GM13977 (cell line): Measurements from ENCODE around the gene RAB25.

Experiments used
- DNase-seq: peaks from one replicate; pipeline ENCODE4 v3.0.0; 2012; ENCODE audit warnings: low spot score
- in situ Hi-C: fragments of 300-500 bp; cut with MboI; formaldehyde crosslinking; loops from one replicate; pipeline ENCODE4 v1.12.0; 2022; ENCODE audit warnings: low sequenced_read_pairs, low pct_unique_long_range_greater_than_20kb, mixed read lengths, inconsistent platforms; ENCODE audit not compliant: unreplicated experiment
- TF ChIP-seq, protein P1 (sequence below): IDR thresholded peaks from 2 replicates; pipeline ENCODE4 v1.5.1; 2012; ENCODE audit warnings: mild to moderate bottlenecking, control low read depth; ENCODE audit not compliant: insufficient read depth; ENCODE audit errors: extremely low read depth, missing control alignments

Gene RAB25

DNA sequence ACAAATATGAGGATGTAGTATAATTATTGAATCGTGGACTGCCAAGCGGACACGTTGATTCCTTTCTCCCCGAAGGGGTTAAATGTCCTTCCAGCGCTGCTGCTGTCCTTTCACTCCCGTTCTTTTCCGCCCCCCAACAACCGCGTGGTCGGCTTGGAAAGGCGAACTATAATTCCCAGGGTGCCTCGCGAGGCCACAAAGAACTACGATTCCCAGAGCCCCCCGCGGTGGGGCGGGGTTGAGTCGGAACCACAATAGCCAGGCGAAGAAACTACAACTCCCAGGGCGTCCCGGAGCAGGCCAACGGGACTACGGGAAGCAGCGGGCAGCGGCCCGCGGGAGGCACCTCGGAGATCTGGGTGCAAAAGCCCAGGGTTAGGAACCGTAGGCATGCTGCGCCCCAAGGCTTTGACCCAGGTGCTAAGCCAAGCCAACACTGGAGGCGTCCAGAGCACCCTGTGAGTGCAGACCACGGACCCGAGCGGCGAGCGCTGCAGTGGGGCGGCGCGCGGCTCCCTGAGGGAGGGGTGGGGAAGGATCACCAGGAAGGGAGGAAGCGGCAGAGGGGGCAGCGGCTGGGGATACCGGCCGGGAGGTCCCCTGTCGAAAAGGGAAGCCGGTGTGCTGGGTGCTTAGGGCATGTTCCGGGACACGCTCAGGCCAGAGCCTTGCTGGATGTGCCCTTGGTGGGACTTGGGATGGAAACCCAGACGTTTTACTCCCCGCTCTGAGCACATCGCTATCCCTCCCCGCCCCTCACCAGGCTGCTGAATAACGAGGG, 6.3 kb upstream of the RAB25 start, which contains the start of gene LAMTOR2:
LAMTOR2 (plus strand) TSS at position 283 of the 781 bp plus-strand sequence; CDS start at position 391, 108 bp downstream.
- in situ Hi-C loops: no loop called here
- TF ChIP-seq, protein P1, sequence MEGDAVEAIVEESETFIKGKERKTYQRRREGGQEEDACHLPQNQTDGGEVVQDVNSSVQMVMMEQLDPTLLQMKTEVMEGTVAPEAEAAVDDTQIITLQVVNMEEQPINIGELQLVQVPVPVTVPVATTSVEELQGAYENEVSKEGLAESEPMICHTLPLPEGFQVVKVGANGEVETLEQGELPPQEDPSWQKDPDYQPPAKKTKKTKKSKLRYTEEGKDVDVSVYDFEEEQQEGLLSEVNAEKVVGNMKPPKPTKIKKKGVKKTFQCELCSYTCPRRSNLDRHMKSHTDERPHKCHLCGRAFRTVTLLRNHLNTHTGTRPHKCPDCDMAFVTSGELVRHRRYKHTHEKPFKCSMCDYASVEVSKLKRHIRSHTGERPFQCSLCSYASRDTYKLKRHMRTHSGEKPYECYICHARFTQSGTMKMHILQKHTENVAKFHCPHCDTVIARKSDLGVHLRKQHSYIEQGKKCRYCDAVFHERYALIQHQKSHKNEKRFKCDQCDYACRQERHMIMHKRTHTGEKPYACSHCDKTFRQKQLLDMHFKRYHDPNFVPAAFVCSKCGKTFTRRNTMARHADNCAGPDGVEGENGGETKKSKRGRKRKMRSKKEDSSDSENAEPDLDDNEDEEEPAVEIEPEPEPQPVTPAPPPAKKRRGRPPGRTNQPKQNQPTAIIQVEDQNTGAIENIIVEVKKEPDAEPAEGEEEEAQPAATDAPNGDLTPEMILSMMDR: no peak
- peak; percentile 96 for DNase-seq

DNA sequence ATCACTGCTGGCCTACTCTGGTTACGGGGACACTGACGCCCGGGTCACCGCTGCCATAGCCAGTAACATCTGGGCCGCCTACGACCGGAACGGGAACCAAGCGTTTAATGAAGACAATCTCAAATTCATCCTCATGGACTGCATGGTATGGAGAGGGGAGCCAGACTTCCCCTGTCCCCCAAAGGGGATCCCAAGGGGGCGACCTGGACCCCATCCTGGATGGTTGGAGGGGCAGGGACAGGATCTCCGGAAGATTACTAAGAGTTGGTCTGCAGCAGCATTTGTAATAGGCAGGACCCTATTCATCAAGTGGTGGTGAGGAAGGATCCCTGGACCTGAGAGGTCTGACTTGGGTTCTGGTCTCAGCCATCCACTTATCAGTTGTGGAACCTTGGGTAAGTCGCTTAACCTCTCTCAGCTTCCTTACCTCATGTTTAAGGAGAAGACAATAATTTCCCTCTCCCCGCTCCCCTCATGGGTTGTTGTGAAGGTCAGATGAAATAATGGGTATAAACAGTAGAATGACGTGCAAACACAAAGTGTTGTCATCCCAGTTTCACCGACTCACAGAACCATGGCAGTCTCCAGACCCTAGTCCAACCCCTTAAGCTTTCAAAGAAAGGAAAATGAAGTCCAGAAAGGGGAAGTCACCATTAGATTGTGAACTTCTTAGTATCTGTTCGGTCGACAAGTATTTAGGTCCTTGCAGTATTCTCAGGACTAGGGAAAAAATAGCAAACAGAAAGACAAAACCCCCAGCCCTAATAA, 5.5 kb upstream of the RAB25 start:
- in situ Hi-C loops: no loop called here
- TF ChIP-seq, protein P1: no peak
- no peak for DNase-seq

DNA sequence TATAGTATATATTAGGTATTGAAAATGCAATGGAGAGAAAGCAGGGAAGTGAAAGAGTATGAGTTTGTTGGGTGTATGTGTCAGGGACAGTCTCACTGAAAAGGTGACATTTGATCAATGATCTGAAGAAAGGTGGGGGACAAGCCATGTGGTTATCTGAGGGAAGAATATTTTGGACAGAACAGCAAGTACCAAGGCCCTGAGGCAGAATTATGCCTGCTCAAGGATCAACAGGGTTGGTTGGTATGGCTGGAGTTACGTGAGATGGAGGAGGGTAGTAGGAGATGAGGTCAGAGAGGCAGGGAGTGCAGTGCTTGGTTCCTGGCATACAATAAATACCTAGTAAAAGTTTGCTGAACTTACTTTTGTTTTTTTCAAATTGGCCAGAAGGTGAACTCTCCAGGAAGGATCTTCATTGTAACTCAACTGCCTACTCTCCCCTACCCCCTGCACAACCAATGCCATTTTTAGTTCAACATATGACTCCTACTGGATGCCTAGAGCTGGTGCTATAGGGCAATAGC, 4.6 kb upstream of the RAB25 start:
- TF ChIP-seq, protein P1: no peak
- no peak for DNase-seq
- in situ Hi-C loops: no loop called here

DNA sequence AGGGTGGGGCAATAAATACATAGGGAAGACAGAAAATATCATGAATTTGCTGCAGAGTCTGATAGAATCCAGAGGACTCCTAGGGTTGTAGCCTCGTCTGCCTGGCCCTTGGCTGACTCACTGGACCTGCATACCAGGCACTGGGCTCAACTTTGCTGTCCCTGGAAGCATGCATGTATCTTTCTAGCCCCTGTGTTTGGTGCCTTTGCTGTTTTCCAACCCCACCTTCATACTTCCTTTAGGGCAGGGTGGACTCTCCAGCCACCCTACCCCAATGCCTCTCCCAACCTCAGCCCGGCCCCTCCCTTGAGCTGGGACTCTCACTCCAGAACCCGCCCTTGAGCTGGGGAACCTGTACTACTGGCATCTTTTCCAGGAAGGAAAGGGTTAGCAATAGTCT, 1.2 kb downstream of the RAB25 start:
- in situ Hi-C loops: no loop called here
- TF ChIP-seq, protein P1: no peak
- no peak for DNase-seq

DNA sequence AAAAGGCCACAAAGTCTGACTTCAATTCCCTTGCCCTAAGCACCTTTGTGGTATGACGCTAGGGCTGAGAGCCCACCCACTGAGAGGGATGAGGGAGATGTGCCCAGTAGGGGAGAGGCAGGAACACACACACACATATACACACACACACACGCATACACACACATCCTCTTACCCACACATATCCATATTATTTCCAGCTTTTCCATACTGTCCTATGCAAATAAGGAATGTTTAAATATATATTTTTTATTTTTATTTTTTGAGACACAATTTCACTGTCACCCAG, 3.0 kb downstream of the RAB25 start:
- DNase-seq: no peak

DNA sequence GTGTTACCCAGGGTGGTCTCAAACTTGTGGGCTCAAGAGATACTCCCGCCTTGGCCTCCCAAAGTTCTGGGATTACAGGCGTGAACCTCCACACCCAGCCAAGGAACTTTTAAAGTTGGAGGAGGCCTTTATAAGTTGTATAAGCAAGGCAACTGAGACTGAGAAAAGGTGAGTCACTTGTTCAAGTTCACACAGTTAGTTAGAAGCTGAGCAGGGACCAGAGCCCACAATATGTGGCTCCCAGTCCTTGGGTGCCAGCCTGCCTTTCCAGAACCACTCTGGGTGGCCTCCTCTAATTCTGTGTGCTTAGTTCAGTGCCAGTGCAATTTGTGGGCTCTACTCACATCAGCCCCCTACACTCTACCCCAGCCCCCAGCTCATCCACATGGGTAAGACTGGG, 3.7 kb downstream of the RAB25 start:
- in situ Hi-C loops: no loop called here
- TF ChIP-seq, protein P1: no peak
- no peak for DNase-seq

More for the DNA sequence above, 3.0 kb downstream of the RAB25 start:
- in situ Hi-C loops: no loop called here
- TF ChIP-seq, protein P1: no peak
